HG02981 (cell line): ENCODE results near the gene CLEC16A.
"Not testable (repeated sequence)": the region's sequence is repeated elsewhere in the genome, so short reads cannot be mapped to it uniquely, and the experiment has no call there.

ENCODE experiments used
- ATAC-seq: cut with Tn5 transposase; IDR thresholded peaks from one replicate; pipeline ENCODE4 v1.9.1; 2021; ENCODE audit warnings: mild to moderate bottlenecking, moderate library complexity; ENCODE audit not compliant: unreplicated experiment

Gene CLEC16A

DNA sequence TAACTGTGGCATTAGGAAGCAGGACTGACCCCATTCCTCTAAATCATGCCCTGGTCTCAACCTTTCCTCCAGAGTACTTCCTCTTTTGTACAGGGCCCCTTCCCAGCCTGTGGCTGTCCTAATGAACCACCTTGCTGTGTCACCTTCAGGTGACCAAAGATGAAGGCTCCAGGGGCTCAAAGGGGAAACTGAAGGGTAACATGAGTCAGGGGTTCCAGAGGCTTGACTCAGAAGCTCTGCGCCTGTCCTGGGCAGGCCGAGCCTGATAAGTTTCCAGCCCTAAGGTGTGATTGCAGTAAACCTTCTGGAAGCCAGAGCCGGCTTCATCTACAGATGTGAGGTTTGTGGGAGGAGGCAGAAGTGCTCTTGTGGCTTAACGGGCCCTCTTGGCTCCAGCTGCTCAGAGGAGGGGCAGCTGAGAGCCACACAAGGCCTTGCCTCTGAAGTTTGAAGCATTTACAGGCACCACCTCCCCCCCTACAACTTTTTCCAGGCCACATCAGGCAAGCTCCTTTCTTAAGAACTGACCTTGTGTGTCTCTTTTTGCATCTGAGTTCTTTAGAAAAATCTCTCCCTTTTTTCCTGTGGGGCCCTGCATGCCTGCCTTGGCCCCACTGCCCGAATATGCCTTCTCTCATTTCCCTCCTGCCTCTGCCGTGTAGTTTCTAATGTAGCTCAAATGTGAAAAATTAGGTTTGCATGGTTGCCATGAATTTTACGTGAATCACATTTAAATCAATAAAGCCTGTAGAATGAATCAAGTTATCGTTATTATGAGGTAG, 149.9 kb downstream of the CLEC16A start:
- ATAC-seq = no peak

DNA sequence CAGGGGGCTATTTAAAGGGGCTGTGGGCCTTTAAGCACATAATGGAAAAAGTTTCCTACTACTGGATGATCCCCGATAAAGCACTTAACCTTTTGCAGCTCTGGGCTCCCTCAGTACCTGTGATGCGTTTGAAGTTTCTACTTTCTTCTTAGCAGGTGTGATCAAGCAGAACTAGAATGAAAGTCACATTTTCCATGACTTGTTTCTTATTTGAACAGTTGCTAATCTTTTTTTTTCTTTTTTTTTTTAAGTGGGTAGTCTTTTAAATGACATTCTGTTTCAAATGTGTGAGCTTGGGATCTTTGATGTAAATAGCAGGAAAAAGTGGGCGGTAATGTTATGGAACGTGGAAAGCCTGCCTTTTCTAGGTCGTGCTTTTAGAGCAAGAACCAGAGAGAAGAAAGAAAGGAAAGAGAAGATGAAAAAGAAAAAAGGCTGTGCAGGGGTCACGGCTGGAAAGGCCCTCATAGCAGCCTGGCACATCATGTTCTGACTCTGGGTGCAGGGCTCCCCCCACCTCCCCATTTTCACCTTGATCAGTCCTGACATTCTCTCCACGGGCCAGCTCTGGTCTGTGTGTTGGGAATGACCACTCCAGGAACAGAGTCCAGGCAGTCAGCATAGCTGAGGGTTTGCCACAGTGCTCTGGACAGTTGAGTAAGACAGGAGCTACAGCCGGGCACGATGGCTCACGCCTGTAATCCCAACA, 150.6 kb downstream of the CLEC16A start:
- no peak for ATAC-seq

DNA sequence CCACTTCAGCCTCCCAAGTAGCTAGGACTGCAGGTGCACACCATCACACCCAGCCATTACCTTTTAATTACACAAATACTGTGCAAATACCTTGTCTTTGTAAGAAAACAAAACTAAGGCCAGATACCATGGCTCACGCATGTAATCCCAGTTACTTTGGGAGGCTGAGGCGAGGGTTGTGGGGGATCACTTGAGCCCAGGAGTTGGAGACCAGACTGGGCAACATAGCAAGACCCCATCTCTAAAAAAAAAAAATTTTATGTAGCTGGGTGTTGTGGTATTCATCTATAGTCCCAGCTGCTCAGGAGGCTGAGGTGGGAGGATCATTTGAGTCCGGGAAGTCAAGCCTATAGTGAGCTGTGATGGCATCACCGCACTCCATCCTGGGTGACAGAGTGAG, 151.6 kb downstream of the CLEC16A start:
- ATAC-seq = no peak

GRCh38 chr16:11097094-11097786, 152.9 kb downstream of the CLEC16A start:
- ATAC-seq = no peak

GRCh38 chr16:11097787-11098167, 153.4 kb downstream of the CLEC16A start:
- no peak for ATAC-seq

GRCh38 chr16:11098601-11099390, 154.4 kb downstream of the CLEC16A start:
- no peak for ATAC-seq

DNA sequence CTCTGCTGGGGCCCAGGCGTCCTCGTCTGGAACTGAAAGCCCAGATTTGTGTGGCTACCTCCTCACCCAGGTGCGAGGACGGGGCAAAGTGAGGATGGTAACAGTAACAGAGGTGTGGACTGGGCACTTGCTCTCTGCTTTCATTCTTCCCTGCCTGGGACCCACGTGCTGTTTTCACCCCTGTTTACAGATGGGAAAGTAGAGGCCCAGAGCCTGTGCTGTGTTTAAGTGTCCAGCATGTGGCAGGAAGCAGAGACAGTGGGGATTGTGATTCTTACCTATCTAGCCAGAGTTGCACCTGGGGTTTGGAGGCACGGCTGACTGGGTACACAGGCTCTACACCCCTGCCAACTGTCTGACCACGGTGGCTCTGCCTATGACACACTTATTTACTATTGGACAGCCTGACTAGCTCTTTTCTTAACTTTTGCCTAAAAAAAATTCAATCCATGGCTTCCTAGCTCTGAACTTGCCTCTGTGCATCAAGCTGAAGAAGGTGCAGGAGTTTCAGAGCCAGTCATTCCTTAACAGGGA, 155.4 kb downstream of the CLEC16A start:
- peak; percentile 31 for ATAC-seq

DNA sequence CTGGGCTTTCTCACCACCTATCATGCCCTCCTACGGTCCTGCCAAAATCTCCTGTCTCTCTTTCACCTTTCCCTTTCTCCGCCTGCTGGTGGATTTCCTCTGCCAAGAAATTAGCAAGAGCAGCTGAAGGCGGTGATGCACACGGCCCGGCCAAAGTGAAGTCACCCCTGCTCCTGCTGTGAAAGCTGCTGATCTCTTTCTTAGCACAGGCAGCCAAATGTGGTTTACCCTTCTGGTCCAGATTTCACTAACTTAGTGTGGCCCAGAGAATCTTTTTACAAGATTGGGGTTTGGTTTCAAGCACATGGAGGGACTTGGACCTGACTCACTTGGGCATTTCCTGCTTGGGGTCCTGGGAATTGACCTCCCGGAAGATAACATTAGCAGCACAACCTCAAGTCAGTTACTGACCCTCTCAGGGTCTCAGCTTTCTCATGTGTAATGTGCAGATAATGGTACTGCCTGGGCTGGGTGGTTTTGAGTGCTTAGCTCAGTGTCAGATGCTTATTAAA, 155.9 kb downstream of the CLEC16A start:
- ATAC-seq = peak; percentile 61

GRCh38 chr16:11101283-11101682, 156.9 kb downstream of the CLEC16A start:
- no peak for ATAC-seq

GRCh38 chr16:11101695-11102522, 157.5 kb downstream of the CLEC16A start:
- no peak for ATAC-seq

- ATAC-seq = no peak
Observed at GRCh38 chr16:11102523-11102898, 158.1 kb downstream of the CLEC16A start.

DNA sequence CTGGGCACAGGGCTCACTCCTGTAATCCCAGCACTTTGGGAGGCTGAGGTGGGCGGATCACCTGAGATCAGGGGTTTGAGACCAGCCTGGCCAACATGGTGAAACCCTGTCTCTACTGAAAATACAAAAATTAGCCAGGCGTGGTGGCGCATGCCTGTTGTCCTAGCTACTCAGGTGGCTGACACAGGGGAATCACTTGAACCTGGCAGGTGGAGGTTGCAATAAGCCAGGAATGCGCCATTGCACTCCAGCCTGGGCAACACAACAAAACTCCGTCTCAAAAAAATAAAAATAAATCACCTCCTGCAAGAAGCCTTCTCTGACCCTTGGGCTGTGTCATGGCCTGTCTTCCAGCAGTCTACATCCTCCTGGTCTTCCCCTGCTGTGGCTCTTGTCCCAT, 158.9 kb downstream of the CLEC16A start:
- not testable (repeated sequence) for ATAC-seq

DNA sequence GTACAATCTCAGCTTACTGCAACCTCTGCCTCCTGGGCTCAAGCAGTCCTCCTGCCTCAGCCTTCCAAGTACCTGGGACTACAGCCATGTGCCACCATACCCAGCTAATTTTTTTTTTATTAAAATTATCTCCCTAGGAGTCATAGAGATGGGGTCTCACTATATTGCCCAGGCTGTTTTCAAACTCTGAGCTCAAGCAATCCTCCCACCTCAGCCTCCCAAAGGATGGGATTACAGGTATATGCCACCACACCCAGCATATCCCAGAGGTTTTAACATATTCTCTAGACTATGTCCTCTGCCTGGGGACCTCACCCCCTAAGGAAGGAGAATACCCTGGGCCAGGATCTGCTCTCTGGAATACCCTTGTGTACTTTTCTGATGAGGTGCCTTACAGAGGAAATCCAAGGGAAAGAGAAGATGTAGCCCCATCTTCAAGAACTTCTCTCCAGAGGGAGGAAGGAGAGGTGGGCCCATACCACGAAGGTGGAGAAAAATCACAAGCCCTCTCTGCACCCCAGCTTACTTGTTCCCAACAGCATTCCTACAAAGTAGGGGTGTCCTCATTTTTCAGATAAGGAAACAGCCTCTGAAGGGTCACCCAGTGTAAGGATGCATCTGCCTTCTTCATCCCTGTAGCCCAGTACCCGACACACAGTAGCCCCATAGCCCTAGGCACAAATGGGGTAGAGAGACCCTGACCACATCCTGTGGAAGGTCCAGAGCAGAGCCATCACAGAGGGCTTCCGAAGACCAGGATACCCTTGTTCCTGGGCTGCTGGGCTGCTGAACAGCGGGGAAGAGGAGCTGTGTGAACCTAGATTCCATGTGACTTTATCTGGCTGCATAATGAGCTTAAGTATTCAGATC, 160.0 kb downstream of the CLEC16A start:
- no peak for ATAC-seq

- peak; percentile 69 for ATAC-seq
Observed at GRCh38 chr16:11105038-11105903, 160.9 kb downstream of the CLEC16A start.

- no peak for ATAC-seq
Observed at GRCh38 chr16:11106726-11107125, 162.4 kb downstream of the CLEC16A start.

DNA sequence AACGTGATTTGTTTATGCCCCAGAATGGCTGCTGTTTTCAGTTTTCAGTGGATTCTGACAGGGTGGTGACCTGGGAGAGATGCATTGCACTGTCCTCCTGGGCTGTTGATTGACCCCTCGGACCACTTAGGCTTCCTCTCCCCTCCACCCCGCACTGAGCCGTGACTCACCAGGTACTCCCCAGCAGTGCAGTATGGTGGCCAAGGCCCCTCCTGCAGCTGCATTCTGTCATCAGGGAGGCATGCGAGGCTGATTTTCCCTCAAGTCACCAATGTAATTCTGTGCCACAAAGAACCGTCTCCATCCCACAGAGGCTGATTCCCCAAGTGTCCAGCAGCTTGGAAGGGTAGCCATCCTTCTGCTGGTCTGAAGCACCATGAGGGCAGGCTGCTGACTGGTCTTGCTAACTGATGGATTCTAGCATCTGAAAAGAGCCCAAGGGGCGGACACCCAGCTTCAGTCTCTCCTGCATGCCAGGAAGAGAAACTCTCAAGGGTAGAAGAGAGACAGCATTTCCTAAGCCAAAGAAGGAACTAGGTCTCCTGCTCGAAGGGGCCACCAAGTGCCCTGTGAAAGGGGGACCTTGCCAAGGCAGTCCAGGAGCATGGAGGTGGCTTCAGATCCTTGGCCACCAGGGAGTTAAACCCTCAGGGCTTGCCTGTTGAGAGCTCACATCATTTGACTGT, 163.6 kb downstream of the CLEC16A start:
- ATAC-seq = no peak

DNA sequence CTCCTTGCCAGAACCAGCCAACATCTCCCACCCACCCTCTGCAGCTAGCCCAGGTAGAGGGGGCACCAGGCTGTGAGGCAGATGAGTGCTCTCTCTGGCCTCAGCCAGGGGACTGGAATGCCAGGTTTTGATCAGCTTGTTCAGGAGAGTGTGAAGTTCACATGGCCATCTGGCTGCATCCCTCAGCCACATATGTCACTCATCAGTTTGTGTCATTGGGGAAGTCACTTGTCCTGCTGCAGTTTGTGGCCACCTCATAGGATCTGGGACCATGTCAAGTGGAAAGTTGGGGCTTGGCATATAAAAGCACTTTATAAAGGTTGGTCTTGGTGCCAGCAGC, 164.1 kb downstream of the CLEC16A start:
- ATAC-seq = no peak
